MM.1S (cell line): ENCODE measurements around the gene CLEC17A.

Experiments
- DNase-seq: peaks from one replicate; pipeline ENCODE4 v3.0.0-alpha.2; 2015
- H2AFZ ChIP-seq: fragments of 300-600 bp; sonication (generic); 2 replicates; pipeline ENCODE4 v1.6.0; 2016; ENCODE audit warnings: antibody characterized with exemption, low read length
- H3F3A ChIP-seq: fragments of 300-600 bp; sonication (generic); 2 replicates; pipeline ENCODE4 v1.6.1; 2016; ENCODE audit warnings: mild to moderate bottlenecking, antibody characterized with exemption, low read length, moderate library complexity, mixed read lengths; ENCODE audit not compliant: insufficient read depth
- H3K27ac ChIP-seq: fragments of 300-600 bp; sonication (generic); 2 replicates; pipeline ENCODE4 v1.5.1; 2016; ENCODE audit warnings: mild to moderate bottlenecking, low read length
- H3K27me3 ChIP-seq: fragments of 300-600 bp; sonication (generic); replicated peaks from 2 replicates; pipeline ENCODE4 v1.6.0; 2016; ENCODE audit warnings: low read length; ENCODE audit not compliant: insufficient read depth
- H3K36me3 ChIP-seq: fragments of 300-600 bp; sonication (generic); replicated peaks from 2 replicates; pipeline ENCODE4 v1.6.1; 2016; ENCODE audit warnings: mild to moderate bottlenecking, low read length, mixed read lengths; ENCODE audit not compliant: insufficient read depth
- H3K4me1 ChIP-seq: fragments of 300-600 bp; sonication (generic); 2 replicates; pipeline ENCODE4 v1.6.1; 2016; ENCODE audit warnings: low read length, mixed read lengths
- H3K4me2 ChIP-seq: fragments of 300-600 bp; sonication (generic); 2 replicates; pipeline ENCODE4 v1.6.0; 2016; ENCODE audit warnings: low read depth, low read length
- H3K4me3 ChIP-seq: fragments of 300-600 bp; sonication (generic); 2 replicates; pipeline ENCODE4 v1.5.1; 2016; ENCODE audit warnings: low read length, mixed read lengths
- H3K79me2 ChIP-seq: fragments of 300-600 bp; sonication (generic); 2 replicates; pipeline ENCODE4 v1.6.1; 2016; ENCODE audit warnings: mixed run types, low read length, mixed read lengths
- H3K9ac ChIP-seq: fragments of 300-600 bp; sonication (generic); 2 replicates; pipeline ENCODE4 v1.6.1; 2016; ENCODE audit warnings: low read length, mixed read lengths
- H3K9me2 ChIP-seq: fragments of 300-600 bp; sonication (generic); replicated peaks from 2 replicates; pipeline ENCODE4 v1.6.1; 2016; ENCODE audit warnings: mild to moderate bottlenecking, low read length, mixed read lengths; ENCODE audit not compliant: insufficient read depth
- H3K9me3 ChIP-seq: fragments of 300-600 bp; sonication (generic); replicated peaks from 2 replicates; pipeline ENCODE4 v1.6.1; 2016; ENCODE audit warnings: mild to moderate bottlenecking, low read length, mixed read lengths; ENCODE audit not compliant: insufficient read depth
- H4K20me1 ChIP-seq: fragments of 300-600 bp; sonication (generic); 2 replicates; pipeline ENCODE4 v1.6.1; 2016; ENCODE audit warnings: mild to moderate bottlenecking, low read length, moderate library complexity, mixed read lengths; ENCODE audit not compliant: insufficient read depth
- CTCF ChIP-seq: fragments of 300-600 bp; sonication (generic); IDR thresholded peaks from 2 replicates; pipeline ENCODE4 v1.5.1; 2016; ENCODE audit warnings: antibody characterized with exemption, low read length, mixed read lengths
- EZH2 ChIP-seq: fragments of 300-600 bp; sonication (generic); optimal IDR thresholded peaks from 2 replicates; pipeline ENCODE3; 2017; ENCODE audit warnings: low read depth, mild to moderate bottlenecking, antibody characterized with exemption, low read length, mixed read lengths
- EZH2phosphoT487 ChIP-seq: fragments of 300-600 bp; sonication (generic); IDR thresholded peaks from 2 replicates; pipeline ENCODE4 v1.6.1; 2018; ENCODE audit warnings: antibody characterized with exemption, low read length

Gene CLEC17A

GRCh38 chr19:14570864-14571527 is 11.9 kb upstream of the CLEC17A start:
- no peak for TF ChIP-seq CTCF
- TF ChIP-seq EZH2phosphoT487, result no peak
- no peak for TF ChIP-seq EZH2

GRCh38 chr19:14571695-14572490 is 11.0 kb upstream of the CLEC17A start, which contains the start of gene NDUFB7:
TSS of gene NDUFB7 (minus strand) at chr19:14572066. CDS start at chr19:14572000, 66 bp downstream.
- Histone ChIP-seq H3K79me2 (peaks cover 29% of the 10 kb centered on the region), H2AFZ (peak within 1 kb of the TSS; percentile 79), H3K27me3 (peaks cover 4% of the 10 kb centered on the region; the same call in 1 of the 2 replicates), H3K9me2 (no peaks in the 10 kb centered on the region), H3K9me3 (no peaks in the 10 kb centered on the region), H3F3A (no peaks in the 10 kb centered on the region), H3K9ac (peak within 1 kb of the TSS; percentile 76), H3K27ac (peak within 1 kb of the TSS; percentile 60; the same call in 1 of the 2 replicates), H4K20me1 (no peaks in the 10 kb centered on the region), H3K4me2 (peak within 1 kb of the TSS; percentile 92), H3K4me3 (peak within 1 kb of the TSS; percentile 87), H3K4me1 (peaks cover 7% of the 10 kb centered on the region; the same call in 1 of the 2 replicates), H3K36me3 (no peaks in the 10 kb centered on the region)
- DNase-seq, result peak; percentile 97
- TF ChIP-seq CTCF (peak; percentile 91), EZH2 (no peak)

More at GRCh38 chr19:14570864-14571527, 11.9 kb upstream of the CLEC17A start:
- Histone ChIP-seq H3K79me2 (peaks cover 29% of the 10 kb centered on the region), H3F3A (no peaks in the 10 kb centered on the region), H3K9ac (peak overlapping the region; percentile 76; the same call in 1 of the 2 replicates), H3K27me3 (peaks cover 4% of the 10 kb centered on the region; the same call in 1 of the 2 replicates), H3K4me2 (peak overlapping the region; percentile 92), H3K9me3 (no peaks in the 10 kb centered on the region), H3K4me1 (peaks cover 7% of the 10 kb centered on the region; the same call in 1 of the 2 replicates), H3K36me3 (no peaks in the 10 kb centered on the region), H3K9me2 (no peaks in the 10 kb centered on the region), H4K20me1 (no peaks in the 10 kb centered on the region), H3K27ac (no peak overlapping the region; the same call in 1 of the 2 replicates), H3K4me3 (peak overlapping the region; percentile 87), H2AFZ (peak overlapping the region; percentile 79; the same call in 1 of the 2 replicates)
- DNase-seq, result no peak

- Histone ChIP-seq H3K79me2 (peaks cover 13% of the 10 kb centered on the region), H3K9ac (no peak overlapping the region), H3K27ac (no peak overlapping the region), H3K36me3 (no peaks in the 10 kb centered on the region), H3K27me3 (peaks cover 22% of the 10 kb centered on the region), H3K9me3 (no peaks in the 10 kb centered on the region), H3F3A (no peaks in the 10 kb centered on the region), H3K4me2 (no peak overlapping the region), H3K9me2 (no peaks in the 10 kb centered on the region), H3K4me3 (no peak overlapping the region), H2AFZ (no peak overlapping the region), H4K20me1 (no peaks in the 10 kb centered on the region), H3K4me1 (peaks cover 6% of the 10 kb centered on the region; the same call in 1 of the 2 replicates)
- no peak for DNase-seq
- no peak for TF ChIP-seq EZH2
- no peak for TF ChIP-seq CTCF
- TF ChIP-seq EZH2phosphoT487, result no peak
Measured at GRCh38 chr19:14575428-14575980, 7.4 kb upstream of the CLEC17A start.
